Panc1 (cell line): Measurements from ENCODE around the gene XNDC1N. TPM values are rescaled to one million over a fixed set of nuclear protein-coding genes. Genes with fewer than 3 reads are reported as not detected.
"Not testable (repeated sequence)": the region's sequence is repeated elsewhere in the genome, so short reads cannot be mapped to it uniquely, and the experiment has no call there.

Source experiments
- ATAC-seq: fragments of 200-7000 bp; cut with Tn5 transposase; 2 replicates; pipeline ENCODE4 v1.9.1; 2020; ENCODE audit warnings: mild to moderate bottlenecking, moderate library complexity
- BruUV-seq: library from RNA; stranded (reverse); fragments of 400-500 nt; replicated peaks from 2 replicates; lab custom pipeline; 2021; lab: Mats Ljungman, UMichigan
- CTCF ChIA-PET: fragments of 300-600 bp; sonication (Branson Sonifier 250); formaldehyde crosslinking; loops from one replicate; lab custom pipeline; 2022; ENCODE audit warnings: antibody characterized with exemption; lab: Charles Lee
- POLR2A ChIA-PET: fragments of 300-600 bp; sonication (Branson Sonifier 250); formaldehyde crosslinking; loops from one replicate; lab custom pipeline; 2022; ENCODE audit warnings: antibody characterized with exemption; lab: Charles Lee
- DNase-seq: peaks from one replicate; pipeline ENCODE4 v3.0.0-alpha.2; 2010; ENCODE audit warnings: low read depth, low spot score
- H3K27ac ChIP-seq: 2 replicates; pipeline ENCODE4 v1.5.1; 2011; ENCODE audit warnings: mild to moderate bottlenecking, low read length, inconsistent platforms
- H3K27me3 ChIP-seq: fragments of 200-500 bp; sonication (Bioruptor generic); 2 replicates; pipeline ENCODE4 v1.6.0; 2014; ENCODE audit warnings: low read length, inconsistent platforms; ENCODE audit not compliant: control insufficient read depth, insufficient read depth
- H3K36me3 ChIP-seq: fragments of 200-500 bp; sonication (Bioruptor generic); 2 replicates; pipeline ENCODE4 v1.5.1; 2014; ENCODE audit warnings: inconsistent platforms, mild to moderate bottlenecking, low read length, moderate library complexity; ENCODE audit not compliant: control insufficient read depth, insufficient read depth
- H3K4me1 ChIP-seq: 2 replicates; pipeline ENCODE4 v1.5.1; 2011; ENCODE audit warnings: inconsistent platforms, mild to moderate bottlenecking, low read length, moderate library complexity; ENCODE audit not compliant: control insufficient read depth, insufficient read depth
- H3K4me3 ChIP-seq, 2 experiments: 2 replicates each; pipeline ENCODE4 v1.5.1; 2011 to 2012; ENCODE audit warnings: low read depth in 2 of 2, low read length in 2 of 2, mild to moderate bottlenecking in 2 of 2, inconsistent platforms in 1 of 2, moderate library complexity in 1 of 2
- H3K9me3 ChIP-seq: fragments of 200-500 bp; sonication (Bioruptor generic); 2 replicates; pipeline ENCODE4 v1.5.1; 2014; ENCODE audit warnings: low read depth, mild to moderate bottlenecking, inconsistent platforms, low read length, moderate library complexity; ENCODE audit not compliant: control insufficient read depth, insufficient read depth
- CTCF ChIP-seq: fragments of 450-650 bp; IDR thresholded peaks from 2 replicates; pipeline ENCODE4 v1.5.1; 2017; ENCODE audit warnings: mild to moderate bottlenecking
- in situ Hi-C: cut with HindIII; loops from 2 replicates; pipeline ENCODE4 v1.10.0; 2016; ENCODE audit warnings: low sequenced_read_pairs, low pct_unique_long_range_greater_than_20kb
- intact Hi-C: fragments of 100-400 bp; cut with micrococcal nuclease; formaldehyde crosslinking; loops from one replicate; pipeline ENCODE4 v1.10.0; 2022; ENCODE audit not compliant: unreplicated experiment
- total RNA-seq: library from RNA; stranded (reverse); gene quantifications from one replicate; pipeline ENCODE4 v1.2.1, GENCODE V29; 2021; ENCODE audit not compliant: unreplicated experiment

Gene XNDC1N
- total RNA-seq, 1 experiment from 2014 or later: 11.5 TPM

GRCh38 chr11:71895961-71896360 lies 32.4 kb downstream of the XNDC1N start:
- Histone ChIP-seq H3K9me3 (no peaks in the 10 kb centered on the region), H3K4me1 (no peaks in the 10 kb centered on the region), H3K36me3 (no peaks in the 10 kb centered on the region), H3K27me3 (no peaks in the 10 kb centered on the region), H3K27ac (no peak overlapping the region), H3K4me3 (no peak overlapping the region)
- in situ Hi-C loops: no loop called here
- CTCF ChIA-PET: no interaction called here
- no peak for ATAC-seq
- no peak for TF ChIP-seq CTCF
- no TSS peak for BruUV-seq
- DNase-seq: no peak
- POLR2A ChIA-PET: no interaction called here
- intact Hi-C loops: no loop called here

DNA sequence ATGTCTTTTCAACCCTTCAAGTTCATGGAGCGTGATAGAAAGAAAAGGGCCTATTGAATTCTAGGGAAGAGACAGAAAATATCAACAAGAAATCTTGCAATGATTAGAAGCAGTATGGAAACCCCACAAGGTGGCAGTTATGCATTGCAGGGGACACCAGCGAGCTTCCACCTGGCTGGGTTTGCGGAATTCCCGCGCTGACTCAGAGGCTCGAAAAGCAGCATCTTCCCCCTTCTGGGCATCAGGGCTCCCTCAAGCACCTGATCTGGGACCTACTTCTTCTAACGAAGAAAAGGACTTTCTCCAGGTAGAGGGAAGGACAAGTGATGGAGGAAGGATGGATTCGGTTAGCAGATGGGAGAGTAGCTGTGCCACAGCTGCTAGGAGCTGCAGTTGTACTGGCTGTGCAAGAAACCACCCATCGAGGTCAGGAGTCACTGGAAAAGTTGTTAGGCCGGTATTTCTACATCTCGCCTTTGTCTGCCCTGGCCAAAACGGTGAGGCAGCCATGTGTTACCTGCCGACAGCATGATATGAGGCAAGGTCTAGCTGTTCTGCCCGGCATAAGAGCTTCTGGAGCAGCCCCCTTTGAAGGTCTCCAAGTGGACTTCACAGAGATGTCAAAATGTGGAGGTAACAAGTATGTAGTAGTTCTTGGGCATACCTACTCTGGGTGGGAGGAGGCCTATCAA lies 39.1 kb downstream of the XNDC1N start:
- intact Hi-C loops, POLR2A ChIA-PET, H3K9me3 ChIP-seq, H3K36me3 ChIP-seq, H3K27ac ChIP-seq, DNase-seq, H3K4me1 ChIP-seq, in situ Hi-C loops, ATAC-seq, H3K27me3 ChIP-seq, BruUV-seq, CTCF ChIA-PET, H3K4me3 ChIP-seq: not testable (repeated sequence)

GRCh38 chr11:71888335-71889010 lies 39.9 kb downstream of the XNDC1N start:
- BruUV-seq, ATAC-seq, POLR2A ChIA-PET, H3K36me3 ChIP-seq, H3K27me3 ChIP-seq, H3K27ac ChIP-seq, H3K9me3 ChIP-seq, intact Hi-C loops, in situ Hi-C loops, DNase-seq, H3K4me3 ChIP-seq, CTCF ChIA-PET, H3K4me1 ChIP-seq: not testable (repeated sequence)

GRCh38 chr11:71885806-71886205 lies 42.6 kb downstream of the XNDC1N start:
- in situ Hi-C loops, intact Hi-C loops, H3K27me3 ChIP-seq, POLR2A ChIA-PET, H3K36me3 ChIP-seq, H3K4me3 ChIP-seq, ATAC-seq, H3K27ac ChIP-seq, H3K9me3 ChIP-seq, DNase-seq, BruUV-seq, H3K4me1 ChIP-seq, CTCF ChIA-PET: not testable (repeated sequence)

Other genes with a start within 250 kb of the XNDC1N start
- not detected for gene DEFB108B, start 95.4 kb downstream of the XNDC1N start, total RNA-seq
- not detected for gene DEFB131B, start 50.1 kb downstream of the XNDC1N start, total RNA-seq
- gene RNF121, start 452 bp upstream of the XNDC1N start, total RNA-seq: 69.6 TPM
- 18.2 TPM for gene IL18BP, start 70.3 kb upstream of the XNDC1N start, total RNA-seq
- gene NUMA1, start 151.9 kb upstream of the XNDC1N start, total RNA-seq: 145 TPM
- 13.4 TPM for gene LRRC51, start 152.3 kb upstream of the XNDC1N start, total RNA-seq
- 126 TPM for gene LAMTOR1, start 174.7 kb upstream of the XNDC1N start, total RNA-seq
- gene TOMT, start 177.3 kb upstream of the XNDC1N start, total RNA-seq: not detected
- gene ANAPC15, start 184.1 kb upstream of the XNDC1N start, total RNA-seq: 78.2 TPM
- not detected for gene FOLR3, start 207.1 kb upstream of the XNDC1N start, total RNA-seq